ENCODE data around the gene DDX56. TPM values are rescaled to one million over a fixed set of nuclear protein-coding genes. Genes with fewer than 3 reads are reported as not detected.

DDX56 gene
- total and polyA plus RNA-seq, 2 of the 13 experiments (the other 11 are each of a cell fraction or from before 2014, with no cell fraction given) = 82.6 to 120 TPM

DNA sequence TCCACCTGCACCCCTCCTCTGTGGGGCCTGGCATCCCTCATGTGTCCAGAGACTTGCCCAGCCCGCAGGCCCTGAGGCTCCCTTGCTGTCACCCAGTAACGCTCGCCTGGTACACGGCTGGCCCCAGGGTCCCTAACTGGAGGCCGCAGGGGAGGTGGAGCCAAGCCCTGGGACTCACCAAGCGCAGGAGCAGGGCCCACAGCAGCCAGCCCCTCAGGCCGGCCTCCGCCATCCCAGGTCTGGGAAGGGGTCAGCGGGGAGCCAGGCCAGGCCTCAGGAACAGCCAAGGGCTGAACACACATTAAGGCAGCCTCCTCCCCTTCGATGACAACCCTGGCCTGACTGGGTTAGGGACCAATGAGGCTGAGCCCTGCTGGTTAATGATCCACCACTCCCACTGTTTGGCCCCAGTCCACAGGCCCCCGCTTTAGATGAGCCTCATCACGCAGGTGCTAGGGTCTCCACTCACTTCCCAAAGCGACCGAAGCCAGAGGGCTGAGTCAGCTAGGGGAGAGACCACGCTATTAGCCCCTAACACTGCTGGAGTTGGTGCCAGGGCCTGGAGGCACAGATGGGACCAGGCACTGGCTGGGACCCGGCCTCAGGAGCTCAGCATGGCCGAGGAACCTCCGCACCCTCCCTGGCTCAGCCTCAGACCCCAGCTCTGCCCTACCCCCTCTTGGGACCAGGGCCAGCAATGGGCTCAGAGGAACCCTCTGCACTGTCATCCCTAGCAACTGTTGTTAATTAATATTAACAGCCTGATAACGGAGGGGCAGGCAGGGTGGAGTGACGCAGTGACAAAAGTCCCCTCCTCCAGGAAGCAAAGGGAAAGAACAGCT, 32.5 kb downstream of the DDX56 start, which contains the start of gene NPC1L1 (continued):
- TF ChIP-seq, protein P1, sequence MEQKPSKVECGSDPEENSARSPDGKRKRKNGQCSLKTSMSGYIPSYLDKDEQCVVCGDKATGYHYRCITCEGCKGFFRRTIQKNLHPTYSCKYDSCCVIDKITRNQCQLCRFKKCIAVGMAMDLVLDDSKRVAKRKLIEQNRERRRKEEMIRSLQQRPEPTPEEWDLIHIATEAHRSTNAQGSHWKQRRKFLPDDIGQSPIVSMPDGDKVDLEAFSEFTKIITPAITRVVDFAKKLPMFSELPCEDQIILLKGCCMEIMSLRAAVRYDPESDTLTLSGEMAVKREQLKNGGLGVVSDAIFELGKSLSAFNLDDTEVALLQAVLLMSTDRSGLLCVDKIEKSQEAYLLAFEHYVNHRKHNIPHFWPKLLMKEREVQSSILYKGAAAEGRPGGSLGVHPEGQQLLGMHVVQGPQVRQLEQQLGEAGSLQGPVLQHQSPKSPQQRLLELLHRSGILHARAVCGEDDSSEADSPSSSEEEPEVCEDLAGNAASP (CRISPR knock-in tag; IDR thresholded peaks at IDR 0.05; ENCODE audit: borderline replicate concordance) = peak; percentile 60
- TF ChIP-seq, protein P2, sequence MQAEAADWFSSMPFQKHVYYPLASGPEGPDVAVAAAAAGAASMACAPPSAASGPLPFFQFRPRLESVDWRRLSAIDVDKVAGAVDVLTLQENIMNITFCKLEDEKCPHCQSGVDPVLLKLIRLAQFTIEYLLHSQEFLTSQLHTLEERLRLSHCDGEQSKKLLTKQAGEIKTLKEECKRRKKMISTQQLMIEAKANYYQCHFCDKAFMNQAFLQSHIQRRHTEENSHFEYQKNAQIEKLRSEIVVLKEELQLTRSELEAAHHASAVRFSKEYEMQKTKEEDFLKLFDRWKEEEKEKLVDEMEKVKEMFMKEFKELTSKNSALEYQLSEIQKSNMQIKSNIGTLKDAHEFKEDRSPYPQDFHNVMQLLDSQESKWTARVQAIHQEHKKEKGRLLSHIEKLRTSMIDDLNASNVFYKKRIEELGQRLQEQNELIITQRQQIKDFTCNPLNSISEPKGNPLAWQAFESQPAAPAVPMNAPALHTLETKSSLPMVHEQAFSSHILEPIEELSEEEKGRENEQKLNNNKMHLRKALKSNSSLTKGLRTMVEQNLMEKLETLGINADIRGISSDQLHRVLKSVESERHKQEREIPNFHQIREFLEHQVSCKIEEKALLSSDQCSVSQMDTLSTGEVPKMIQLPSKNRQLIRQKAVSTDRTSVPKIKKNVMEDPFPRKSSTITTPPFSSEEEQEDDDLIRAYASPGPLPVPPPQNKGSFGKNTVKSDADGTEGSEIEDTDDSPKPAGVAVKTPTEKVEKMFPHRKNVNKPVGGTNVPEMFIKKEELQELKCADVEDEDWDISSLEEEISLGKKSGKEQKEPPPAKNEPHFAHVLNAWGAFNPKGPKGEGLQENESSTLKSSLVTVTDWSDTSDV (CRISPR knock-in tag; IDR thresholded peaks at IDR 0.05) = 0 out of 2 replicates have a peak, but pooled peaks have one; percentile 42
- TF ChIP-seq, protein P3, sequence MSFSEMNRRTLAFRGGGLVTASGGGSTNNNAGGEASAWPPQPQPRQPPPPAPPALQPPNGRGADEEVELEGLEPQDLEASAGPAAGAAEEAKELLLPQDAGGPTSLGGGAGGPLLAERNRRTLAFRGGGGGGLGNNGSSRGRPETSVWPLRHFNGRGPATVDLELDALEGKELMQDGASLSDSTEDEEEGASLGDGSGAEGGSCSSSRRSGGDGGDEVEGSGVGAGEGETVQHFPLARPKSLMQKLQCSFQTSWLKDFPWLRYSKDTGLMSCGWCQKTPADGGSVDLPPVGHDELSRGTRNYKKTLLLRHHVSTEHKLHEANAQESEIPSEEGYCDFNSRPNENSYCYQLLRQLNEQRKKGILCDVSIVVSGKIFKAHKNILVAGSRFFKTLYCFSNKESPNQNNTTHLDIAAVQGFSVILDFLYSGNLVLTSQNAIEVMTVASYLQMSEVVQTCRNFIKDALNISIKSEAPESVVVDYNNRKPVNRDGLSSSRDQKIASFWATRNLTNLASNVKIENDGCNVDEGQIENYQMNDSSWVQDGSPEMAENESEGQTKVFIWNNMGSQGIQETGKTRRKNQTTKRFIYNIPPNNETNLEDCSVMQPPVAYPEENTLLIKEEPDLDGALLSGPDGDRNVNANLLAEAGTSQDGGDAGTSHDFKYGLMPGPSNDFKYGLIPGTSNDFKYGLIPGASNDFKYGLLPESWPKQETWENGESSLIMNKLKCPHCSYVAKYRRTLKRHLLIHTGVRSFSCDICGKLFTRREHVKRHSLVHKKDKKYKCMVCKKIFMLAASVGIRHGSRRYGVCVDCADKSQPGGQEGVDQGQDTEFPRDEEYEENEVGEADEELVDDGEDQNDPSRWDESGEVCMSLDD (CRISPR knock-in tag; IDR thresholded peaks at IDR 0.05; ENCODE audit: borderline replicate concordance) = peak; percentile 67; the same call in 1 of the 2 replicates
- TF ChIP-seq, protein P4, sequence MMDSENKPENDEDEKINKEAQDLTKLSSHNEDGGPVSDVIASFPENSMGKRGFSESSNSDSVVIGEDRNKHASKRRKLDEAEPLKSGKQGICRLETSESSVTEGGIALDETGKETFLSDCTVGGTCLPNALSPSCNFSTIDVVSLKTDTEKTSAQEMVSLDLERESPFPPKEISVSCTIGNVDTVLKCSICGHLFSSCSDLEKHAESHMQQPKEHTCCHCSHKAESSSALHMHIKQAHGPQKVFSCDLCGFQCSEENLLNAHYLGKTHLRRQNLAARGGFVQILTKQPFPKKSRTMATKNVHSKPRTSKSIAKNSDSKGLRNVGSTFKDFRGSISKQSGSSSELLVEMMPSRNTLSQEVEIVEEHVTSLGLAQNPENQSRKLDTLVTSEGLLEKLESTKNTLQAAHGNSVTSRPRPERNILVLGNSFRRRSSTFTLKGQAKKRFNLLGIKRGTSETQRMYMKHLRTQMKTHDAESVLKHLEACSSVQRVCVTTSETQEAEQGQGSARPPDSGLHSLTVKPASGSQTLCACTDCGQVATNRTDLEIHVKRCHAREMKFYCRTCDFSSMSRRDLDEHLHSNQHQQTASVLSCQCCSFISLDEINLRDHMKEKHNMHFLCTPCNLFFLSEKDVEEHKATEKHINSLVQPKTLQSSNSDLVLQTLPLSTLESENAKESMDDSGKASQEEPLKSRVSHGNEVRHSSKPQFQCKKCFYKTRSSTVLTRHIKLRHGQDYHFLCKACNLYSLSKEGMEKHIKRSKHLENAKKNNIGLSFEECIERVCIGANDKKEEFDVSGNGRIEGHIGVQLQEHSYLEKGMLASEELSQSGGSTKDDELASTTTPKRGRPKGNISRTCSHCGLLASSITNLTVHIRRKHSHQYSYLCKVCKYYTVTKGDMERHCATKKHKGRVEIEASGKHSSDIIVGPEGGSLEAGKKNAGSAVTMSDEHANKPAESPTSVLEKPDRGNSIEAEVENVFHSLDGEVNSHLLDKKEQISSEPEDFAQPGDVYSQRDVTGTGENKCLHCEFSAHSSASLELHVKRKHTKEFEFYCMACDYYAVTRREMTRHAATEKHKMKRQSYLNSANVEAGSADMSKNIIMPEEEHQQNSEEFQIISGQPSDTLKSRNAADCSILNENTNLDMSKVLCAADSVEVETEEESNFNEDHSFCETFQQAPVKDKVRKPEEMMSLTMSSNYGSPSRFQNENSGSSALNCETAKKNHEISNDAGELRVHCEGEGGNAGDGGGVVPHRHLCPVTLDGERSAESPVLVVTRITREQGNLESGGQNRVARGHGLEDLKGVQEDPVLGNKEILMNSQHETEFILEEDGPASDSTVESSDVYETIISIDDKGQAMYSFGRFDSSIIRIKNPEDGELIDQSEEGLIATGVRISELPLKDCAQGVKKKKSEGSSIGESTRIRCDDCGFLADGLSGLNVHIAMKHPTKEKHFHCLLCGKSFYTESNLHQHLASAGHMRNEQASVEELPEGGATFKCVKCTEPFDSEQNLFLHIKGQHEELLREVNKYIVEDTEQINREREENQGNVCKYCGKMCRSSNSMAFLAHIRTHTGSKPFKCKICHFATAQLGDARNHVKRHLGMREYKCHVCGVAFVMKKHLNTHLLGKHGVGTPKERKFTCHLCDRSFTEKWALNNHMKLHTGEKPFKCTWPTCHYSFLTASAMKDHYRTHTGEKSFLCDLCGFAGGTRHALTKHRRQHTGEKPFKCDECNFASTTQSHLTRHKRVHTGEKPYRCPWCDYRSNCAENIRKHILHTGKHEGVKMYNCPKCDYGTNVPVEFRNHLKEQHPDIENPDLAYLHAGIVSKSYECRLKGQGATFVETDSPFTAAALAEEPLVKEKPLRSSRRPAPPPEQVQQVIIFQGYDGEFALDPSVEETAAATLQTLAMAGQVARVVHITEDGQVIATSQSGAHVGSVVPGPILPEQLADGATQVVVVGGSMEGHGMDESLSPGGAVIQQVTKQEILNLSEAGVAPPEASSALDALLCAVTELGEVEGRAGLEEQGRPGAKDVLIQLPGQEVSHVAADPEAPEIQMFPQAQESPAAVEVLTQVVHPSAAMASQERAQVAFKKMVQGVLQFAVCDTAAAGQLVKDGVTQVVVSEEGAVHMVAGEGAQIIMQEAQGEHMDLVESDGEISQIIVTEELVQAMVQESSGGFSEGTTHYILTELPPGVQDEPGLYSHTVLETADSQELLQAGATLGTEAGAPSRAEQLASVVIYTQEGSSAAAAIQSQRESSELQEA (CRISPR knock-in tag; IDR thresholded peaks at IDR 0.05; ENCODE audit: not compliant biosample characterization) = peak; percentile 6
- no peak for TF ChIP-seq CHCHD3 (CRISPR knock-in tag; IDR thresholded peaks at IDR 0.05)
- peak; percentile 95 for TF ChIP-seq TAF1 (CRISPR knock-in tag; IDR thresholded peaks at IDR 0.05)
- peak; percentile 84; the same call in 1 of the 2 replicates for TF ChIP-seq ZNF234 (CRISPR knock-in tag; conservative IDR thresholded peaks at IDR 0.05)
- TF ChIP-seq, protein P5, sequence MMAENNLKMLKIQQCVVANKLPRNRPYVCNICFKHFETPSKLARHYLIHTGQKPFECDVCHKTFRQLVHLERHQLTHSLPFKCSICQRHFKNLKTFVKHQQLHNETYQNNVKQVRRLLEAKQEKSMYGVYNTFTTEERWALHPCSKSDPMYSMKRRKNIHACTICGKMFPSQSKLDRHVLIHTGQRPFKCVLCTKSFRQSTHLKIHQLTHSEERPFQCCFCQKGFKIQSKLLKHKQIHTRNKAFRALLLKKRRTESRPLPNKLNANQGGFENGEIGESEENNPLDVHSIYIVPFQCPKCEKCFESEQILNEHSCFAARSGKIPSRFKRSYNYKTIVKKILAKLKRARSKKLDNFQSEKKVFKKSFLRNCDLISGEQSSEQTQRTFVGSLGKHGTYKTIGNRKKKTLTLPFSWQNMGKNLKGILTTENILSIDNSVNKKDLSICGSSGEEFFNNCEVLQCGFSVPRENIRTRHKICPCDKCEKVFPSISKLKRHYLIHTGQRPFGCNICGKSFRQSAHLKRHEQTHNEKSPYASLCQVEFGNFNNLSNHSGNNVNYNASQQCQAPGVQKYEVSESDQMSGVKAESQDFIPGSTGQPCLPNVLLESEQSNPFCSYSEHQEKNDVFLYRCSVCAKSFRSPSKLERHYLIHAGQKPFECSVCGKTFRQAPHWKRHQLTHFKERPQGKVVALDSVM (CRISPR knock-in tag; IDR thresholded peaks at IDR 0.05) = peak; percentile 76; the same call in 1 of the 2 replicates
- peak; percentile 60 for TF ChIP-seq MED8 (CRISPR knock-in tag; IDR thresholded peaks at IDR 0.05; ENCODE audit: insufficient replicate concordance)

Measured in HepG2 (cell line).